Measurements from ENCODE around the gene ADD2.

Gene ADD2

DNA sequence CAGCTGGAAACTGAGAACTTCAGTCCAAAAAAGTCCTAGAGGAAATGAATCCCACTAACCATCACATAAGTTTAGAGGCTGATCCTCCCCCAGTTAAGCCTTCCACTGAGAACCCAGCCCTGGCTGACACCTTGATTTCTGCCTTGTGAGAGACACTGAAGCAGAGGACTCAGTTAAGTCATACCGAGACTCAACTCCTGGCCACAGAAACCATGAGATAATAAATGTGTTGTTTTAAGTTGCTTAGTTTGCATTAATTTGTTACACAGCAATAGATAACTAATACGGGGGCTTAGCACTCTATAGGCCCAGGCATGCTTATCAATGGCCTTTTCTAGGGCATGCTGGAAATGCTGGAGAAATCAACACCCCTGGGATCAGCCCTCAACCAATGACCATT lies 3.4 kb upstream of the ADD2 start:
- no peak for DNase-seq (ENCODE audit: low read depth)
- H3K4me3 ChIP-seq (ENCODE audit: low read length): no peak overlapping the region
- TF ChIP-seq, protein P1, sequence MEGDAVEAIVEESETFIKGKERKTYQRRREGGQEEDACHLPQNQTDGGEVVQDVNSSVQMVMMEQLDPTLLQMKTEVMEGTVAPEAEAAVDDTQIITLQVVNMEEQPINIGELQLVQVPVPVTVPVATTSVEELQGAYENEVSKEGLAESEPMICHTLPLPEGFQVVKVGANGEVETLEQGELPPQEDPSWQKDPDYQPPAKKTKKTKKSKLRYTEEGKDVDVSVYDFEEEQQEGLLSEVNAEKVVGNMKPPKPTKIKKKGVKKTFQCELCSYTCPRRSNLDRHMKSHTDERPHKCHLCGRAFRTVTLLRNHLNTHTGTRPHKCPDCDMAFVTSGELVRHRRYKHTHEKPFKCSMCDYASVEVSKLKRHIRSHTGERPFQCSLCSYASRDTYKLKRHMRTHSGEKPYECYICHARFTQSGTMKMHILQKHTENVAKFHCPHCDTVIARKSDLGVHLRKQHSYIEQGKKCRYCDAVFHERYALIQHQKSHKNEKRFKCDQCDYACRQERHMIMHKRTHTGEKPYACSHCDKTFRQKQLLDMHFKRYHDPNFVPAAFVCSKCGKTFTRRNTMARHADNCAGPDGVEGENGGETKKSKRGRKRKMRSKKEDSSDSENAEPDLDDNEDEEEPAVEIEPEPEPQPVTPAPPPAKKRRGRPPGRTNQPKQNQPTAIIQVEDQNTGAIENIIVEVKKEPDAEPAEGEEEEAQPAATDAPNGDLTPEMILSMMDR (conservative IDR thresholded peaks at IDR 0.05; ENCODE audit: low read length): no peak

DNA sequence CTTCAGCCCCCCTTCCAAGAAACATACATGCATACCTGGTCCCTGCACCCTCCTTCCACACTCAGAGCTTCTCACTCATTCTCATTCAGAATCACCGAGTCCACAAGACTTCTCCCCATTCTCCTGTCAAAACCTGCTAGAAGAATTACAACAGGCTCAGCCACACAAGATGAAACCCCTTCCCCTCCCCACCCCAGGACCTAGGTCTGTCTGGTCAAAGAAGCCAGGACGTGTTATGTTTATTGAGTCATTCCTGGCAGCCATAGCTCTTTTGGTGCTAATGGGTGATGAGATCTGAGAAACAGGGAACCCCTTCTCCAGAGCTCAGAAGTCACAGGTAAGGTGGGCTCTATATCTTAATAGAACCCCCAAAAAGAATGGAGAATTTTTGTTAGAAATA lies 1.4 kb upstream of the ADD2 start:
- no peak overlapping the region for H3K4me3 ChIP-seq (ENCODE audit: low read length)
- DNase-seq (ENCODE audit: low read depth): no peak
- TF ChIP-seq, protein P1 (conservative IDR thresholded peaks at IDR 0.05; ENCODE audit: low read length): no peak

DNA sequence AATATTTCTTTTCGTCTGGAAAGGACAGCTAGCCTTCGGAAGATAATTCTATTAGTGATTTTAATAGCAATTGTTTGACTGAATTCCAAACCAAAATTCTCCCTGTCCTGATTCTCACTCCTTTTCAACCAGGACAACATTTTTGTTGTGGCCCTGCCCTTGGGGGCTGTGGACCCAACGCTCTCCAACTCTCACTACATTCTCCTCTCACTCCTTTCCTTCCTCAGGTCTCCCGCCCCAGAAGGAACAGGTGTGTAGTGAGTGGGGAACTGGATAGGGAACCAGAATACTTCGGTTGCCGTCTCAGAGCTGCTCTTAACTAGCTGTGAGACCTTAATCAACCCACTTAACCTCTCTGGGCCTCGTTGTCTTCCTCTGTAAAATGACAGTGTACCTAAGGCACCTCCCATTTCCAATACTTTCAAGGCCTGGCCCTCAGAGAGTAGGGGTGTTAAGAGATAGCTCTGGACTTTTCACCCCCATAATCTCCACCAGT lies 638 bp upstream of the ADD2 start:
- no peak for DNase-seq (ENCODE audit: low read depth)
- TF ChIP-seq, protein P1 (conservative IDR thresholded peaks at IDR 0.05; ENCODE audit: low read length): no peak
- H3K4me3 ChIP-seq (ENCODE audit: low read length): no peak overlapping the region

DNA sequence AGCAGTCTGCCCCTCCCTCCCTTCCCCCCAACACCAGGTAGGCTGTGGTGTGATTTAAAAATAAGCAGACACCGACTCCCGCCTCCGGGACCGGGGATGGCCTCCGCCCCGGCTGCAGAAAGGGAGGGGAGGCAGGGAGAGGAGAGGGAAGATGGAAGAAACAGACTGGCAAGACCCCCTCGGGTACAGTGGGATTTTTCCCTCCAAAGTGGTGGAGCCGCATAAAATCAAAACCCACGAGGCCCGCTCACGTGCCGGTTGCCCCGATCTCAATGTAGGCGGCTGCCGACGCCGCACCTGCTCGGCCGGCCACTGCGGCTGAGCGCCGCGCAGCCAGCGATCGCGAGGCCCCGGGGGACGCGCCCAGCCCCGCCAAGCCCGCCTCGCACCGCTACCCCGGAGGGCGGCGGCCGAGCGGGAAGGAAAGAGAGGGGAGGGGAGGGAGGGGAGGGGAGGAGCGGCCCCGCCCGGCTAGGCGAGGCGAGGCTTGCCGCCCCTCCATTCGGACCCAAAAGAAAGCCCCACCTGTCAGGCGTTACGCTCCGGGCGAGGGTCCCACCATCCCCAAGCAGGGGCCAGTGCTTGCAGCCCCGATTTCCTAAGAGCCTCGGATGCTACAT lies 811 bp downstream of the ADD2 start:
- H3K4me3 ChIP-seq (ENCODE audit: low read length): peak overlapping the region; percentile 60
- TF ChIP-seq, protein P1 (conservative IDR thresholded peaks at IDR 0.05; ENCODE audit: low read length): no peak
- no peak for DNase-seq (ENCODE audit: low read depth)

DNA sequence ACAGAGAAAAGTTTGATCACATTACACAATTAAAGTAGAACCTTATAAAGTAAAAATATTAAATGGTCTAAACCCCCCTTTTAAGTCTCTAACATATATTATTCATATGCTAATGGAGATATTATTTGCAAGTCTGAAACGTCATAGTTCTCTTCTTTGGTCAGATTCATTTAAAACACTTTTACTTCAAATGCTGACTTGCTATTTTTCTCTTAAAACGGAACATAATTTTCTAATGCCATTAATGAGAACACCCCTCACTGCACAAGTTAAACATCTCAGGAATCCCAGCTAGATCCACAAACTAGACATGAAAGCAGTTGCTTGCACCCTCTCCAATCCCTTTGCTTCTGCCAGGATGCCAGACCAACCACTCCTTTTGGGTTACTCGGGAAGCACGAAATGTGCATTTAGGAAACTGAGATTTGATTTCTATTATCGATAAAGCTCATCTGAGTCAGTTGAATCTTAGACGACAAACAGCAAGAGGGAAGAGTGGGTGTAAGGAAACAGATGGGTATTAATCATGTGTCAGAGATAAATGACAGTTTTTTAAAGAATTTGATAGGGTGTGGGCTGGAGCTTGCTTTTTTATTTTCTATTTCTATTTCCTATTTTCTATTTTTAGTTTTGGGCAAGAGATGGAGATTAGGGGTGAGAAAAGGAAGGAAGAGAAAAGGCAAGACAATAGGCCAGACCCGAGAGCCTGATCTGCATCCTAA lies 1.5 kb downstream of the ADD2 start:
- peak overlapping the region; percentile 56 for H3K4me3 ChIP-seq (ENCODE audit: low read length)
- no peak for DNase-seq (ENCODE audit: low read depth)
- TF ChIP-seq, protein P1 (conservative IDR thresholded peaks at IDR 0.05; ENCODE audit: low read length): no peak

DNA sequence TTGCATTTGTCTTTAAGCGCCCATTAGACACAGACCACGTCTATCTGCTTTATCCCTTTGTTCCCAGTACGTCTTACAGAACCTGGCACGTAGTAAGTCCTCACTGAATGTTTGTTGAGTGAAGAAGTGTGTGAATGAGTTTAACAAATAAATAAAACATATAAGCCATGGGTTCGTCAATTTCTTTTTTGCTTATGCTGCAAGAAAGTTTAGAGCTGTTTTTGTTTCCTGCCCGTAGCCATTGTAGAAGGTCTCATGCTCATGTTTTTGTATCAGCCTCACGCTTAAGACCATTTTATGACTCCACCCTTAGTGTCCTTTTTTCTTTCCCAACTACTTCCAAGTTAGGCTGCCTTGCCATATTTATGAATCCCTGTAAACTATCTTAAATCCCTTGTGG lies 2.5 kb downstream of the ADD2 start:
- no peak overlapping the region for H3K4me3 ChIP-seq (ENCODE audit: low read length)
- no peak for DNase-seq (ENCODE audit: low read depth)
- TF ChIP-seq, protein P1 (conservative IDR thresholded peaks at IDR 0.05; ENCODE audit: low read length): no peak

DNA sequence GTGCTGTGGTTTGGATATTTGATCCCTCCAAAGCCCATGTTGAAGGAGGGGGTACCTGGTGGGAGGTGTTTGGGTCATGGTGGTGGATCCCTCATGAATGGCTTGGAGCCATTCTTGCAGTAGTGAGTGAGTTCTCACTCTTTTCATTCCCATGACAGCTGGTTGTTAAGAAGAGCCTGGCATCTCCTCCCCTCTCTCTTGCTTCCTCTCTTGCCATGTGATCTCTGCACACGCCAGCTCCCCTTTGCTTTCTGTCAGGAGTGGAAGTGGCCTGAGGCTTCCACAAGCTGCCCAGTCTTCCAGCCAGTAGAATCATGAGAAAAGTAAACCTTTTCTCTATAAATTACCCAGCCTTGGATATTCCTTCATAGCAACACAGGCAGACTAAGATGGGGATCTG lies 8.6 kb downstream of the ADD2 start:
- H3K4me3 ChIP-seq (ENCODE audit: low read length): no peak overlapping the region
- TF ChIP-seq, protein P1 (conservative IDR thresholded peaks at IDR 0.05; ENCODE audit: low read length): no peak
- no peak for DNase-seq (ENCODE audit: low read depth)

All from AG10803 (cell line).